GM12891 (cell line): ENCODE measurements around the gene HDAC8.
"Not testable (repeated sequence)": the region's sequence is repeated elsewhere in the genome, so short reads cannot be mapped to it uniquely, and the experiment has no call there.

Experiments
- DNase-seq: peaks from one replicate; pipeline ENCODE4 v3.0.0; 2011; ENCODE audit warnings: low spot score; ENCODE audit not compliant: insufficient read length
- FAIRE-seq: peaks from 2 replicates; lab custom pipeline; 2011; peaks lifted over from hg19 to GRCh38; lab: Jason Lieb, UNC
- PAX5 ChIP-seq: IDR thresholded peaks from 2 replicates; pipeline ENCODE4 v1.6.1; 2011; ENCODE audit warnings: low read length, moderate library complexity, mild to moderate bottlenecking; ENCODE audit not compliant: insufficient read depth, severe bottlenecking
- POLR2A ChIP-seq: IDR thresholded peaks from 2 replicates; pipeline ENCODE4 v1.6.1; 2011; ENCODE audit warnings: low read depth, low read length, control low read depth
- POLR2AphosphoS5 ChIP-seq: IDR thresholded peaks from 2 replicates; pipeline ENCODE4 v1.6.1; 2011; ENCODE audit warnings: low read depth, low read length, control low read depth
- POU2F2 ChIP-seq: IDR thresholded peaks from 2 replicates; pipeline ENCODE4 v1.6.1; 2011; ENCODE audit warnings: low read depth, mild to moderate bottlenecking, control low read depth, low read length, moderate library complexity
- SPI1 ChIP-seq: IDR thresholded peaks from 2 replicates; pipeline ENCODE4 v1.6.1; 2011; ENCODE audit warnings: low read depth, low read length, control low read depth
- TAF1 ChIP-seq: IDR thresholded peaks from 2 replicates; pipeline ENCODE4 v1.6.1; 2011; ENCODE audit warnings: low read depth, low read length, control low read depth

HDAC8 gene

GRCh38 chrX:72539822-72540221, 32.8 kb downstream of the HDAC8 start:
- no peak for TF ChIP-seq SPI1
- TF ChIP-seq POLR2A = no peak
- FAIRE-seq = no peak
- no peak for DNase-seq

GRCh38 chrX:72536542-72536941, 36.1 kb downstream of the HDAC8 start:
- no peak for DNase-seq
- TF ChIP-seq POU2F2 (no peak), SPI1 (no peak), POLR2AphosphoS5 (no peak), POLR2A (no peak), PAX5 (no peak), TAF1 (no peak)
- no peak for FAIRE-seq

GRCh38 chrX:72532366-72532765, 40.3 kb downstream of the HDAC8 start:
- TF ChIP-seq SPI1 = no peak
- TF ChIP-seq TAF1 = no peak
- no peak for TF ChIP-seq POU2F2
- TF ChIP-seq POLR2A = no peak
- no peak for TF ChIP-seq POLR2AphosphoS5
- no peak for TF ChIP-seq PAX5
- no peak for DNase-seq
- no peak for FAIRE-seq

GRCh38 chrX:72526534-72527508, 45.8 kb downstream of the HDAC8 start:
- FAIRE-seq = peak; percentile 38
- TF ChIP-seq POLR2A (no peak), POU2F2 (no peak), POLR2AphosphoS5 (no peak), SPI1 (0 out of 2 replicates have a peak, but pooled peaks have one; percentile 32), TAF1 (no peak), PAX5 (no peak)
- DNase-seq = no peak

- no peak for FAIRE-seq
- TF ChIP-seq SPI1 = no peak
- no peak for TF ChIP-seq PAX5
- TF ChIP-seq POLR2AphosphoS5 = no peak
- no peak for TF ChIP-seq POU2F2
- TF ChIP-seq POLR2A = no peak
- TF ChIP-seq TAF1 = no peak
- DNase-seq = no peak
Measured at GRCh38 chrX:72498782-72499181, 73.9 kb downstream of the HDAC8 start.

- no peak for FAIRE-seq
- TF ChIP-seq POU2F2 = no peak
- no peak for TF ChIP-seq TAF1
- TF ChIP-seq PAX5 = no peak
- no peak for TF ChIP-seq POLR2A
- TF ChIP-seq SPI1 = no peak
- no peak for TF ChIP-seq POLR2AphosphoS5
- DNase-seq = no peak
Measured at GRCh38 chrX:72495046-72495445, 77.6 kb downstream of the HDAC8 start.

GRCh38 chrX:72492499-72492898, 80.1 kb downstream of the HDAC8 start:
- no peak for TF ChIP-seq POLR2A
- TF ChIP-seq PAX5 = no peak
- no peak for TF ChIP-seq TAF1
- TF ChIP-seq POU2F2 = no peak
- no peak for TF ChIP-seq POLR2AphosphoS5
- no peak for TF ChIP-seq SPI1
- DNase-seq (no peak), FAIRE-seq (no peak)

- DNase-seq, FAIRE-seq: not testable (repeated sequence)
Measured at GRCh38 chrX:72490221-72490620, 82.4 kb downstream of the HDAC8 start.

GRCh38 chrX:72487661-72488060, 85.0 kb downstream of the HDAC8 start:
- TF ChIP-seq SPI1 (no peak), PAX5 (no peak)
- FAIRE-seq (no peak), DNase-seq (no peak)
